ENCODE data around the gene AIRE.

GRCh38 chr21:44259082-44259705, 26.5 kb upstream of the AIRE start:
- no peak for TF ChIP-seq CTCF (IDR thresholded peaks at IDR 0.05)
- TF ChIP-seq POLR2A (IDR thresholded peaks at IDR 0.05) = no peak

All from uterus (tissue), 2 donors.